ENCODE data around the gene TMPRSS2. TPM values are rescaled to one million over a fixed set of nuclear protein-coding genes. Genes with fewer than 3 reads are reported as not detected.

Gene TMPRSS2
- total and polyA plus RNA-seq, 2 of the 13 experiments (the other 11 are each of a cell fraction or from before 2014, with no cell fraction given), result 1.7 to 1.8 TPM

DNA sequence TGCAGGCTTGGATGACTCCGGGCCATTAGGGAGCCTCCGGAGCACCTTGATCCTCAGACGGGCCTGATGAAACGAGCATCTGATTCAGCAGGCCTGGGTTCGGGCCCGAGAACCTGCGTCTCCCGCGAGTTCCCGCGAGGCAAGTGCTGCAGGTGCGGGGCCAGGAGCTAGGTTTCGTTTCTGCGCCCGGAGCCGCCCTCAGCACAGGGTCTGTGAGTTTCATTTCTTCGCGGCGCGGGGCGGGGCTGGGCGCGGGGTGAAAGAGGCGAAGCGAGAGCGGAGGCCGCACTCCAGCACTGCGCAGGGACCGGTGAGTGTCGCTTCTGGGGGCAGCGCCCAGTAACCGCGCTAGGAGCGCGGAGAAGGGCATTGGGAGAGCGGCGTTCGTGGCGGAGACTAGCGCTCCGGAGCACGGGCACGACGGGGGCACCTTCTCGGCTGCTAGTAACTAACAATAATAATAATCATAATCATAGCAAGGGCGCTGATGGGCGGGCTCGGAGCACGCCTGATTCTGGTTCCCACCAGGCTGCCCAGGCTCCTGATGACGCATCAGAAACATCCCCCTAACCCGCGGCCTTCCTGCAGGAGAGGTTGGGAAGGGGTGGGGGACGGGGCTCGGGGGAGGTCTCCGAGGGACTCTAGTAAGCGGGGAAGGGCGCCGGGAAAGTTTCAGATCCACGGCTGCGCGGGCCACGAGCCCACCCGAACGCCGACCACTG lies 81.8 kb downstream of the TMPRSS2 start, which contains the start of gene MX1:
Gene MX1, plus strand, starts transcription at position 286 of the 722 bp plus-strand sequence. CDS start 5,832 bp downstream, outside the sequence.
- Histone ChIP-seq H3K79me2 (ENCODE audit: insufficient read depth, low read length) (no peaks in the 10 kb centered on the region), H3K27ac (ENCODE audit: extremely low read length, insufficient read depth, low read length) (no peak within 1 kb of the TSS), H3K36me3 (replicated peaks in 1 of 2; ENCODE audit: control insufficient read depth in 1 of 2, insufficient read depth in 2 of 2, low read length in 2 of 2) (no peaks in the 10 kb centered on the region), H3K9me3 (ENCODE audit: low read length) (no peaks in the 10 kb centered on the region), H3K27me3 (ENCODE audit: control insufficient read depth in 1 of 2, insufficient read depth in 2 of 2, low read length in 2 of 2) (no peaks in the 10 kb centered on the region), H3K4me3 (replicated peaks in 1 of 3; ENCODE audit: insufficient read depth in 1 of 3, low read depth in 2 of 3, low read length in 3 of 3) (peak within 1 kb of the TSS; percentile 47 to 64 (median 51); a peak in 5 of 6 replicates), H3K4me2 (ENCODE audit: low read depth, low read length) (peak within 1 kb of the TSS; percentile 70), H4K20me1 (ENCODE audit: insufficient read depth, low read length) (no peaks in the 10 kb centered on the region), H2AFZ (ENCODE audit: low read length) (no peak within 1 kb of the TSS), H3K4me1 (ENCODE audit: insufficient read depth, low read length) (peaks cover 12% of the 10 kb centered on the region), H3K9ac (ENCODE audit: insufficient read depth, low read depth, low read length) (peak within 1 kb of the TSS; percentile 46)
- ChIA-PET POLR2A (interaction anchor here (1.0 kb wide), 1 partner anchor 82 kb away, joined by 3 read pairs; the partner anchor contains the start of gene TMPRSS2), CTCF (ENCODE audit: low intra/inter-chr PET ratio, low total read pairs) (no interaction called here)
- no TSS peak for BruUV-seq (replicated peaks)
- peak; percentile 94 for ATAC-seq
- 69% methylated on average over 62 of the region's 65 CpGs for WGBS (ENCODE audit: low lambda C conversion rate)
- in situ Hi-C loops (cut with HindIII; ENCODE audit: extremely low pct_ligation_motif_present, low pct_unique_long_range_greater_than_20kb) (no loop called here), intact Hi-C loops (cut with micrococcal nuclease; ENCODE audit: unreplicated experiment) (no loop called here)
- DNase-seq (ENCODE audit: low spot score), result peak; percentile 16
- FAIRE-seq, result no peak
- TF ChIP-seq PCBP2 (optimal IDR thresholded peaks at IDR 0.05; ENCODE audit: low read depth, low read length, poor library complexity, severe bottlenecking) (no peak), HNRNPLL (IDR thresholded peaks at IDR 0.05; ENCODE audit: low read depth, low read length, poor library complexity, severe bottlenecking) (peak; percentile 84), NRL (CRISPR knock-in tag; IDR thresholded peaks at IDR 0.05; ENCODE audit: borderline replicate concordance) (0 out of 2 replicates have a peak, but pooled peaks have one; percentile 46), ZFX (CRISPR knock-in tag; IDR thresholded peaks at IDR 0.05; ENCODE audit: low read depth) (peak; percentile 39; the same call in 1 of the 2 replicates), ZBTB40 (IDR thresholded peaks at IDR 0.05) (no peak), ZBTB40 (CRISPR knock-in tag; IDR thresholded peaks at IDR 0.05) (no peak), ZNF20 (CRISPR knock-in tag; IDR thresholded peaks at IDR 0.05) (no peak), SAP130 (CRISPR knock-in tag; IDR thresholded peaks at IDR 0.05; ENCODE audit: low read depth) (0 out of 2 replicates have a peak, but pooled peaks have one; percentile 15), POLR2A (IDR thresholded peaks at IDR 0.05; ENCODE audit: insufficient read depth in 1 of 2, low read depth in 2 of 2, low read length in 2 of 2) (no peak), ZNF598 (CRISPR knock-in tag; IDR thresholded peaks at IDR 0.05; ENCODE audit: borderline replicate concordance) (no peak), RBFOX2 (IDR thresholded peaks at IDR 0.05; ENCODE audit: low read depth, low read length) (peak; percentile 52), MXD4 (CRISPR knock-in tag; IDR thresholded peaks at IDR 0.05) (no peak)
- TF ChIP-seq, protein P1, sequence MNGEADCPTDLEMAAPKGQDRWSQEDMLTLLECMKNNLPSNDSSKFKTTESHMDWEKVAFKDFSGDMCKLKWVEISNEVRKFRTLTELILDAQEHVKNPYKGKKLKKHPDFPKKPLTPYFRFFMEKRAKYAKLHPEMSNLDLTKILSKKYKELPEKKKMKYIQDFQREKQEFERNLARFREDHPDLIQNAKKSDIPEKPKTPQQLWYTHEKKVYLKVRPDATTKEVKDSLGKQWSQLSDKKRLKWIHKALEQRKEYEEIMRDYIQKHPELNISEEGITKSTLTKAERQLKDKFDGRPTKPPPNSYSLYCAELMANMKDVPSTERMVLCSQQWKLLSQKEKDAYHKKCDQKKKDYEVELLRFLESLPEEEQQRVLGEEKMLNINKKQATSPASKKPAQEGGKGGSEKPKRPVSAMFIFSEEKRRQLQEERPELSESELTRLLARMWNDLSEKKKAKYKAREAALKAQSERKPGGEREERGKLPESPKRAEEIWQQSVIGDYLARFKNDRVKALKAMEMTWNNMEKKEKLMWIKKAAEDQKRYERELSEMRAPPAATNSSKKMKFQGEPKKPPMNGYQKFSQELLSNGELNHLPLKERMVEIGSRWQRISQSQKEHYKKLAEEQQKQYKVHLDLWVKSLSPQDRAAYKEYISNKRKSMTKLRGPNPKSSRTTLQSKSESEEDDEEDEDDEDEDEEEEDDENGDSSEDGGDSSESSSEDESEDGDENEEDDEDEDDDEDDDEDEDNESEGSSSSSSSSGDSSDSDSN (CRISPR knock-in tag; IDR thresholded peaks at IDR 0.05), result peak; percentile 28; the same call in 1 of the 2 replicates

All from HepG2 (cell line).